Suprapubic skin (tissue), 4 donors: ENCODE data around the gene TLE4. TPM values are rescaled to one million over a fixed set of nuclear protein-coding genes. Genes with fewer than 3 reads are reported as not detected.

ENCODE experiments used
- DNase-seq, 2 donors: peaks; one replicate each; pipeline ENCODE4 v3.0.0-alpha.2; 2019; ENCODE audit warnings: low spot score in 2 of 2
- H3K27ac ChIP-seq: fragments of 200-600 bp; sonication (generic); one replicate; pipeline ENCODE4 v1.5.1; 2019
- H3K27me3 ChIP-seq: fragments of 200-600 bp; sonication (generic); one replicate; pipeline ENCODE4 v1.5.1; 2019
- H3K36me3 ChIP-seq: fragments of 200-600 bp; sonication (generic); one replicate; pipeline ENCODE4 v1.5.1; 2019
- H3K4me1 ChIP-seq: fragments of 200-600 bp; sonication (generic); one replicate; pipeline ENCODE4 v1.5.1; 2019
- H3K4me3 ChIP-seq: fragments of 200-600 bp; sonication (generic); one replicate; pipeline ENCODE4 v1.5.1; 2019; ENCODE audit warnings: mild to moderate bottlenecking
- H3K9me3 ChIP-seq: fragments of 200-600 bp; sonication (generic); one replicate; pipeline ENCODE4 v1.5.1; 2019
- EP300 ChIP-seq: sonication (generic); formaldehyde crosslinking; IDR thresholded peaks from one replicate; pipeline ENCODE4 v1.6.1; 2017; ENCODE audit warnings: antibody characterized with exemption
- POLR2A ChIP-seq, 2 donors: fragments of 450-650 bp; IDR thresholded peaks; one replicate each; pipeline ENCODE4 v1.6.1; 2017; ENCODE audit warnings: antibody characterized with exemption in 2 of 2, mild to moderate bottlenecking in 2 of 2, moderate library complexity in 2 of 2
- POLR2AphosphoS5 ChIP-seq, 3 donors: sonication (generic); formaldehyde crosslinking; IDR thresholded peaks; one replicate each; pipeline ENCODE4 v1.6.1; 2017; ENCODE audit warnings: antibody characterized with exemption in 3 of 3
- WGBS: methylation state at CpG from one replicate; pipeline ENCODE4 v1.1.5; 2018; 5-methylcytosine and 5-hydroxymethylcytosine counted together
- total RNA-seq, 4 donors: library from RNA; depleted of rRNA; stranded (reverse); fragments of >200 nt; gene quantifications; one replicate each; pipeline ENCODE4 v1.1.0, GENCODE V29; 2016
- TF ChIP-seq, protein P1 (sequence below), 2 donors: fragments of 200-600 bp in 1 of 2; fragments of 450-650 bp in 1 of 2; sonication (generic) in 1 of 2; IDR thresholded peaks; one replicate each; pipeline ENCODE4 v1.5.1; 2016 to 2019; ENCODE audit warnings: antibody characterized with exemption in 2 of 2, mild to moderate bottlenecking in 1 of 2, moderate library complexity in 1 of 2

TLE4 gene
- total RNA-seq, 4 donors from 2014 or later = 44.3 to 109 (median 67.0) TPM

DNA sequence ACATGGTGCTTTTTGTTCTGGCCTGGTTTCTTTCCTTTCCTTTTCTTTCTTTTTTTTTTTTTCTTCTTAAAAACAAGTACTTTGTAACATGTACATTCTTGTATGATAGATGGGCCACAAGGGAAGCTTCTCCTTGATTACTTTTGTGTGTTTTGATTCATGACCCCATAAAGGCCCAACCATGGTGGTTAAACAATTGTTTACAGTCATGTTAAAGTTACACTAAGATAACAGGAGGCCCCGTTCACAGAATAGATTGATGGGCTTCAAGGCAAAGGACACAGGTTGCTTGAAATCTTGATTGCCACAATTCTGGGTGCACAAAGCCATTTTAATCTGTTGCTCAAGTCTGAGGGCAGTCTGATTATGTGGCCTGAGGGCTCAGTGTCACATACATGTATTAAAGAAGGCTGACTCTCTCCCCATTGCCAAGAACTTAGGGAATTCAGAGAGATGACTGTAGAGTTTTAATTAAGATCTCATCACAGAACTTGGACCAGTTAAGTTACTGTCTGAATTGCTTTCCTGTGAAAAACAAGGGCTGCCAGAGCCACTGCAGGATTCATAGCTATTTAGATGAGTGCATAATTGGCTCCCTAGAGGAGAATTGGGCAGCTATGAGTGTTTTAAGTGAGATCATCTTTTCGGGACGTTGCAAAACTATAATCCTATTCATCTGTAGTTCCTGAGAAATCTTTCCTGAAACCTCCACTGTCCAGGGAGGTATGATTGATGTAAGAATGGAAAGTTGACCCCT is 163.4 kb downstream of the TLE4 start:
- Histone ChIP-seq H3K27ac (no peak overlapping the region), H3K9me3 (no peaks in the 10 kb centered on the region), H3K27me3 (no peaks in the 10 kb centered on the region), H3K4me3 (no peak overlapping the region), H3K36me3 (no peaks in the 10 kb centered on the region), H3K4me1 (no peaks in the 10 kb centered on the region)
- no peak for DNase-seq
- 40% methylated on average over 3 of the region's 3 CpGs for WGBS
- TF ChIP-seq, protein P1, sequence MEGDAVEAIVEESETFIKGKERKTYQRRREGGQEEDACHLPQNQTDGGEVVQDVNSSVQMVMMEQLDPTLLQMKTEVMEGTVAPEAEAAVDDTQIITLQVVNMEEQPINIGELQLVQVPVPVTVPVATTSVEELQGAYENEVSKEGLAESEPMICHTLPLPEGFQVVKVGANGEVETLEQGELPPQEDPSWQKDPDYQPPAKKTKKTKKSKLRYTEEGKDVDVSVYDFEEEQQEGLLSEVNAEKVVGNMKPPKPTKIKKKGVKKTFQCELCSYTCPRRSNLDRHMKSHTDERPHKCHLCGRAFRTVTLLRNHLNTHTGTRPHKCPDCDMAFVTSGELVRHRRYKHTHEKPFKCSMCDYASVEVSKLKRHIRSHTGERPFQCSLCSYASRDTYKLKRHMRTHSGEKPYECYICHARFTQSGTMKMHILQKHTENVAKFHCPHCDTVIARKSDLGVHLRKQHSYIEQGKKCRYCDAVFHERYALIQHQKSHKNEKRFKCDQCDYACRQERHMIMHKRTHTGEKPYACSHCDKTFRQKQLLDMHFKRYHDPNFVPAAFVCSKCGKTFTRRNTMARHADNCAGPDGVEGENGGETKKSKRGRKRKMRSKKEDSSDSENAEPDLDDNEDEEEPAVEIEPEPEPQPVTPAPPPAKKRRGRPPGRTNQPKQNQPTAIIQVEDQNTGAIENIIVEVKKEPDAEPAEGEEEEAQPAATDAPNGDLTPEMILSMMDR (IDR thresholded peaks at IDR 0.05) = no peak
- TF ChIP-seq EP300 = no peak
- no peak for TF ChIP-seq POLR2AphosphoS5 (IDR thresholded peaks at IDR 0.05)
- TF ChIP-seq POLR2A (IDR thresholded peaks at IDR 0.05) = no peak

DNA sequence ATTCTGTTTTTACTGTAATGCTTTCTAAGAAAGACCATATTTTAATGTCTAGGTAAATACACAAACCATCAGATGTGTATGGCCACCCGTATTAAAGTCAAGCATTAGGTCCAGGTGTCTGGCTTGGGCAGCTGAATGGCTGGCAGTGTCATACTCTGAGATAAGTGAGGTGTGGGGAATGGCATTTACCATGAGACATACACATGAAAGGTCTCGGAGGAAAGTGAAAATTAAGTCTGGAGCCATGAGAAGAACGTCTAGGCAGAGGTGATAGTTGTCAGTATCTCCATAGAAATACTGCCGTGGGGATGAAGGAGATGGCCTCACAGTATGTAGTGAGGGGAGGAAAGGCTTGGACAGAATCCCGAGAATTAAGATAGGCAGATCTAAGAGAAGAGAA is 164.3 kb downstream of the TLE4 start:
- H3K4me3 ChIP-seq = no peak overlapping the region
- TF ChIP-seq, protein P1 (IDR thresholded peaks at IDR 0.05) = no peak
- TF ChIP-seq POLR2AphosphoS5 (IDR thresholded peaks at IDR 0.05) (no peak), POLR2A (IDR thresholded peaks at IDR 0.05) (no peak), EP300 (no peak)
- H3K9me3 ChIP-seq = no peaks in the 10 kb centered on the region
- no peaks in the 10 kb centered on the region for H3K4me1 ChIP-seq
- DNase-seq = no peak
- WGBS = 92% methylated on average over 5 of the region's 5 CpGs
- H3K27ac ChIP-seq = no peak overlapping the region
- no peaks in the 10 kb centered on the region for H3K27me3 ChIP-seq
- H3K36me3 ChIP-seq = no peaks in the 10 kb centered on the region

DNA sequence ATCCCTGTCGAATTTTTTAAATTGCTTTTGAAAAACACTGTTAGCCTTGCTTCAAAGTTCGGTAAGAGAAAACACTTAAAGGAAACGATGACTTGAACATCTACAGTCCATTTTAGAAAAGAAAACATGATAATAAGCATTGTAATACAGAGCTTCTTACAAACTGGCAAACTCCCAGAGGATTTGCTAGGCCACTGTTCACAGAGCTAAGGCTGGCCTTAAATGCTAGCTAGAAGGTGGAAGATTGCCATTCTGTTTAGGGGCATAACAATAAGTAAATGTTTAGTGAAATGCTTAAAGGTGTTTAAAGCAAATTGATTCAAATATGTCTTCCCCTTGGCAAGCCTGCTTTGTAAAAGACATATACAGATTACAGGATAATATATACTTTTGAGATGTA is 169.6 kb downstream of the TLE4 start:
- 83% methylated on average over 3 of the region's 3 CpGs for WGBS
- TF ChIP-seq, protein P1 (IDR thresholded peaks at IDR 0.05) = no peak
- no peak for TF ChIP-seq POLR2AphosphoS5 (IDR thresholded peaks at IDR 0.05)
- no peak for TF ChIP-seq EP300
- TF ChIP-seq POLR2A (IDR thresholded peaks at IDR 0.05) = no peak
- Histone ChIP-seq H3K9me3 (no peaks in the 10 kb centered on the region), H3K4me1 (no peaks in the 10 kb centered on the region), H3K27me3 (no peaks in the 10 kb centered on the region), H3K4me3 (no peak overlapping the region), H3K36me3 (no peaks in the 10 kb centered on the region), H3K27ac (no peak overlapping the region)
- DNase-seq = no peak

DNA sequence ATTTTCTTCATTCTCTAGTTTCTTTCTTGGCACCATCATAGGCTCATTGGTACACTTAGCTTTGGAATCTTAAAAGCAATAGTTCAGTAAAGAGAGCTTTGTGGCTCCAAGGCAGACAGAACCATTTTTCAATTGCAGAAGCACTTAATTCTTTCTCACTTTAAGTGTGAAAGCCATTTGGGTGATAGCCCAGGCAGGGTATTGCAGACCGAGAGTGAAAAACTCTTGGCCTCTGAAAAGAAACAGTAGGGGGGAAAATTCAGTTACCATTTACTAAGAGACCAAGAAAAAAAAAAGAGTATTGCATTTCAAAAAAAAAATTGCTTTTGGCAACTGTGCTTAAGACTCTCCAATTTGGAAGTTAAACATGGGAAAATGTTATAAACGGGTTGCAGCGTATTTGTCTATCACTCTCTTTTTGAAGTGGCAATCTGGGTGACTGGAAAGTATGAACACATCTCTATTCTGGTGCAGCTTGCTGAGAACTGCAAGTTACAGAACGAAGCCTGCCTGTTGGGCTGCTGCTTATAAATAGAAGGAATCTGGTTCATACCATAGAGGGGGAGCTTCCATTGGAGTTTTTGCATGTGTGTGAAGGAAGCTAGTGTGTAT is 170.5 kb downstream of the TLE4 start:
- H3K4me1 ChIP-seq = no peaks in the 10 kb centered on the region
- H3K9me3 ChIP-seq = no peaks in the 10 kb centered on the region
- H3K27ac ChIP-seq = no peak overlapping the region
- H3K36me3 ChIP-seq = no peaks in the 10 kb centered on the region
- DNase-seq = no peak
- WGBS = 64% methylated on average over 4 of the region's 4 CpGs
- no peak overlapping the region for H3K4me3 ChIP-seq
- H3K27me3 ChIP-seq = no peaks in the 10 kb centered on the region
- TF ChIP-seq, protein P1 (IDR thresholded peaks at IDR 0.05) = no peak
- TF ChIP-seq POLR2AphosphoS5 (IDR thresholded peaks at IDR 0.05) (no peak), EP300 (no peak), POLR2A (IDR thresholded peaks at IDR 0.05) (no peak)

DNA sequence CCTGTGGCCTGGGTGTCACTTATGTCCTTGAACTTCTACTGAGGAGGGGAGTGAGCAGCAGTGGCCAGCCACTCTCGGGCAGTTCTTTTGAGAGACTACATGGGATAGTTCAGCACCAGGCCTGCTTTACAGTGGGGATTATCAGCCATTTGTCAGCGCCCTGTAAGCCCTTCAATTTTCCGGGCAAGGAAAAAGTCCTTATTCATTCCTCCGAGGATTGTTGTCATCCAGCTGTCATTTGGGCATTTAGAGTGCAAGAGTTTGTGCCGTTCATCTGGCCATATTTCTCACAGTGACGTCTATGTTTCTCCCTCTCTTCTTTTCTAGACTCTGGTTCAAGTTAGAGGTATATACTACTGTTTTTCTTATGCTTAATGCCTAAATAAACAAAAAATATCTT is 172.8 kb downstream of the TLE4 start:
- 80% methylated on average over 6 of the region's 6 CpGs for WGBS
- no peaks in the 10 kb centered on the region for H3K36me3 ChIP-seq

More for the DNA sequence above, 172.8 kb downstream of the TLE4 start:
- Histone ChIP-seq H3K4me1 (no peaks in the 10 kb centered on the region), H3K9me3 (no peaks in the 10 kb centered on the region), H3K27me3 (no peaks in the 10 kb centered on the region), H3K27ac (no peak overlapping the region), H3K4me3 (no peak overlapping the region)
- TF ChIP-seq EP300 (no peak), POLR2A (IDR thresholded peaks at IDR 0.05) (no peak)
- no peak for DNase-seq
